Mesodermal cell (in vitro differentiated cells): ENCODE data around the gene CILP.

Experiments
- H3K27ac ChIP-seq: 2 replicates; pipeline ENCODE4 v1.7.0; 2013; ENCODE audit warnings: mild to moderate bottlenecking, low read depth, low read length, moderate library complexity; ENCODE audit not compliant: severe bottlenecking
- H3K36me3 ChIP-seq: 2 replicates; pipeline ENCODE4 v1.7.1; 2013; ENCODE audit warnings: mild to moderate bottlenecking, low read length, moderate library complexity; ENCODE audit not compliant: control insufficient read depth, insufficient read depth
- H3K4me1 ChIP-seq: one replicate; pipeline ENCODE4 v1.7.1; 2013; ENCODE audit warnings: mild to moderate bottlenecking, low read length; ENCODE audit not compliant: insufficient read depth, control insufficient read depth, poor library complexity, severe bottlenecking
- H3K4me3 ChIP-seq: 2 replicates; pipeline ENCODE4 v1.7.0; 2013; ENCODE audit warnings: low read length, control low read depth, mild to moderate bottlenecking; ENCODE audit not compliant: insufficient read depth, poor library complexity, severe bottlenecking; ENCODE audit errors: extremely low read depth
- H3K9me3 ChIP-seq: 2 replicates; pipeline ENCODE4 v1.7.1; 2013; ENCODE audit warnings: mild to moderate bottlenecking, low read length, moderate library complexity; ENCODE audit not compliant: control insufficient read depth
- WGBS, 2 experiments: methylation state at CpG; one replicate each; pipeline ENCODE4 v1.1.5; 2013; ENCODE audit warnings: missing lambda C conversion rate in 2 of 2; ENCODE audit not compliant: insufficient coverage in 2 of 2; 5-methylcytosine and 5-hydroxymethylcytosine counted together

The CILP gene

DNA sequence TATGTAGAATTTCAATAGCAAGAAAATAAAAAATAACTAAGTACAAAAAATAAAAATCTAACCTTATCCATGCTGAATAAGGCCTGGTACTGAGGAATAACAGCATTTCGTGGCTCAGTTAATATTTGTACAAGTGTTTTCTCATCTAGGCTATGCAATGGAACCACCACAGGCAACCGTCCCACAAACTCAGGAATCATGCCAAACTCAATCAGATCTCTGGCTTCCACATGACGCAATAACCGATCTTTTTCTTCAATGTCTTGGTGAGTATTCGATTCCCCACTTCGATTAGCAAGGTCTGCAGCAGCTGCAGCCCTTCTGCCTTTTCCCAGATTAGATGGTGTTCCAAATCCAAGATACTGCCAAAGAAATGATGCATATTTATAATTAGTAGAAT is 56.6 kb downstream of the CILP start:
- WGBS, 2 experiments: 95 to 100% methylated on average over 5 of the region's 6 CpGs
- Histone ChIP-seq H3K36me3 (peaks cover 76% of the 10 kb centered on the region), H3K27ac (no peak overlapping the region), H3K9me3 (no peaks in the 10 kb centered on the region), H3K4me3 (no peak overlapping the region), H3K4me1 (no peaks in the 10 kb centered on the region)

- no peaks in the 10 kb centered on the region for H3K9me3 ChIP-seq
- WGBS, 2 experiments: 90 to 100% methylated on average over 1 to 2 of the region's 3 CpGs
- peaks cover 39% of the 10 kb centered on the region for H3K36me3 ChIP-seq
- H3K4me1 ChIP-seq: no peaks in the 10 kb centered on the region
- no peak overlapping the region for H3K27ac ChIP-seq
- H3K4me3 ChIP-seq: no peak overlapping the region
These were observed 63.4 kb downstream of the CILP start for GRCh38 chr15:65147902-65148301.

GRCh38 chr15:65146438-65146837 is 64.8 kb downstream of the CILP start:
- H3K4me1 ChIP-seq: no peaks in the 10 kb centered on the region
- H3K4me3 ChIP-seq: no peak overlapping the region
- peaks cover 30% of the 10 kb centered on the region for H3K36me3 ChIP-seq
- WGBS, 2 experiments: 92 to 100% methylated on average over 3 to 4 of the region's 4 CpGs
- no peak overlapping the region for H3K27ac ChIP-seq
- no peaks in the 10 kb centered on the region for H3K9me3 ChIP-seq
